Hepatocyte (in vitro differentiated cells): ENCODE results near the gene KDM4B. TPM values are rescaled to one million over a fixed set of nuclear protein-coding genes. Genes with fewer than 3 reads are reported as not detected.

ENCODE experiments used
- DNase-seq: peaks from one replicate; pipeline ENCODE4 v3.0.0-alpha.2; 2016; ENCODE audit warnings: low spot score
- H2AFZ ChIP-seq: fragments of 200-600 bp; sonication (generic); 2 replicates; pipeline ENCODE4 v1.6.0; 2016; ENCODE audit warnings: antibody characterized with exemption, mild to moderate bottlenecking
- H3K27ac ChIP-seq: fragments of 200-600 bp; sonication (generic); 2 replicates; pipeline ENCODE4 v1.5.1; 2016; ENCODE audit warnings: mild to moderate bottlenecking
- H3K27me3 ChIP-seq: fragments of 200-600 bp; sonication (generic); 2 replicates; pipeline ENCODE4 v1.6.1; 2016
- H3K36me3 ChIP-seq: fragments of 200-600 bp; sonication (generic); replicated peaks from 2 replicates; pipeline ENCODE4 v1.5.1; 2016; ENCODE audit warnings: low read depth; ENCODE audit not compliant: insufficient read depth
- H3K4me1 ChIP-seq: fragments of 200-600 bp; sonication (generic); 2 replicates; pipeline ENCODE4 v1.5.1; 2016; ENCODE audit warnings: mild to moderate bottlenecking, moderate library complexity; ENCODE audit not compliant: insufficient read depth
- H3K4me2 ChIP-seq: fragments of 200-600 bp; sonication (generic); 2 replicates; pipeline ENCODE4 v1.6.0; 2016
- H3K4me3 ChIP-seq: fragments of 200-600 bp; sonication (generic); 2 replicates; pipeline ENCODE4 v1.5.1; 2016; ENCODE audit warnings: mild to moderate bottlenecking
- H3K79me2 ChIP-seq: fragments of 200-600 bp; sonication (generic); 2 replicates; pipeline ENCODE4 v1.6.0; 2017; ENCODE audit warnings: mild to moderate bottlenecking
- H3K9me2 ChIP-seq: fragments of 200-600 bp; sonication (generic); replicated peaks from 2 replicates; pipeline ENCODE4 v1.6.0; 2017; ENCODE audit warnings: mild to moderate bottlenecking; ENCODE audit not compliant: insufficient read depth
- H3K9me3 ChIP-seq: fragments of 200-600 bp; sonication (generic); 2 replicates; pipeline ENCODE4 v1.5.1; 2016; ENCODE audit warnings: low read depth, mild to moderate bottlenecking
- H4K20me1 ChIP-seq: fragments of 200-600 bp; sonication (generic); 2 replicates; pipeline ENCODE4 v1.6.0; 2016; ENCODE audit warnings: mild to moderate bottlenecking; ENCODE audit not compliant: insufficient read depth, poor library complexity, severe bottlenecking
- CTCF ChIP-seq: fragments of 200-600 bp; sonication (generic); IDR thresholded peaks from 2 replicates; pipeline ENCODE4 v1.5.1; 2016; ENCODE audit warnings: antibody characterized with exemption, mild to moderate bottlenecking; ENCODE audit not compliant: poor library complexity
- EZH2 ChIP-seq: fragments of 200-600 bp; sonication (generic); IDR thresholded peaks from 2 replicates; pipeline ENCODE4 v1.6.1; 2016; ENCODE audit warnings: antibody characterized with exemption, mild to moderate bottlenecking, borderline replicate concordance
- EZH2phosphoT487 ChIP-seq: fragments of 200-600 bp; sonication (generic); IDR thresholded peaks from one replicate; pipeline ENCODE4 v1.6.1; 2018; ENCODE audit warnings: antibody characterized with exemption, mild to moderate bottlenecking, low read depth, moderate library complexity; ENCODE audit not compliant: unreplicated experiment, severe bottlenecking
- WGBS: methylation state at CpG from one replicate; pipeline ENCODE4 v1.1.6; 2016; ENCODE audit warnings: low lambda C conversion rate; ENCODE audit errors: missing lambda C conversion rate; 5-methylcytosine and 5-hydroxymethylcytosine counted together
- polyA plus RNA-seq: library from polyadenylated mRNA; unstranded; fragments of >200 nt; fragmentation: Nextera tagmentation; extraction: Ambion mirVana; gene quantifications from 2 replicates; pipeline ENCODE4 v1.2.1, GENCODE V29; 2016
- total RNA-seq: library from RNA; depleted of rRNA; stranded (reverse); fragments of >200 nt; gene quantifications from 2 replicates; pipeline ENCODE4 v1.2.3, GENCODE V29; 2014

The KDM4B gene
- total and polyA plus RNA-seq, 2 experiments from 2014 or later: 22.2 to 29.6 TPM

- Histone ChIP-seq H2AFZ (no peak overlapping the region), H3K27ac (no peak overlapping the region), H3K9me2 (no peaks in the 10 kb centered on the region), H3K36me3 (no peaks in the 10 kb centered on the region), H3K4me2 (no peak overlapping the region), H3K9me3 (no peaks in the 10 kb centered on the region), H4K20me1 (no peaks in the 10 kb centered on the region), H3K27me3 (no peaks in the 10 kb centered on the region), H3K4me1 (no peaks in the 10 kb centered on the region), H3K4me3 (no peak overlapping the region), H3K79me2 (no peaks in the 10 kb centered on the region)
- no peak for DNase-seq
- TF ChIP-seq EZH2: no peak
- no peak for TF ChIP-seq CTCF
- no peak for TF ChIP-seq EZH2phosphoT487
- WGBS: 94% methylated on average over 8 of the region's 8 CpGs
These were observed 10.9 kb upstream of the KDM4B start for GRCh38 chr19:4957981-4958380.

- no peaks in the 10 kb centered on the region for H3K4me1 ChIP-seq
- no peaks in the 10 kb centered on the region for H3K79me2 ChIP-seq
- H4K20me1 ChIP-seq: no peaks in the 10 kb centered on the region
- no peak for TF ChIP-seq EZH2phosphoT487
- TF ChIP-seq CTCF: no peak
- no peak for TF ChIP-seq EZH2
- no peaks in the 10 kb centered on the region for H3K9me2 ChIP-seq
- H3K27me3 ChIP-seq: no peaks in the 10 kb centered on the region
- no peak overlapping the region for H3K4me2 ChIP-seq
- 96% methylated on average over 7 of the region's 7 CpGs for WGBS
- H3K9me3 ChIP-seq: no peaks in the 10 kb centered on the region
- H3K4me3 ChIP-seq: no peak overlapping the region
- H2AFZ ChIP-seq: no peak overlapping the region
- no peak overlapping the region for H3K27ac ChIP-seq
- no peaks in the 10 kb centered on the region for H3K36me3 ChIP-seq
- no peak for DNase-seq
These were observed 6.8 kb upstream of the KDM4B start for GRCh38 chr19:4962085-4962619.

- Histone ChIP-seq H4K20me1 (peaks cover 5% of the 10 kb centered on the region), H2AFZ (no peak overlapping the region), H3K4me3 (no peak overlapping the region), H3K4me2 (no peak overlapping the region), H3K27me3 (no peaks in the 10 kb centered on the region), H3K27ac (no peak overlapping the region), H3K4me1 (peaks cover 4% of the 10 kb centered on the region), H3K9me3 (no peaks in the 10 kb centered on the region), H3K9me2 (no peaks in the 10 kb centered on the region), H3K79me2 (peaks cover 7% of the 10 kb centered on the region), H3K36me3 (no peaks in the 10 kb centered on the region)
- no peak for DNase-seq
- WGBS: 96% methylated on average over 6 of the region's 6 CpGs
- no peak for TF ChIP-seq CTCF
These were observed 3.9 kb upstream of the KDM4B start for GRCh38 chr19:4965061-4965460.

GRCh38 chr19:4966591-4966990 is 2.3 kb upstream of the KDM4B start:
- TF ChIP-seq CTCF (no peak), EZH2 (no peak), EZH2phosphoT487 (no peak)
- Histone ChIP-seq H3K27ac (no peak overlapping the region), H3K79me2 (peaks cover 21% of the 10 kb centered on the region)

More at GRCh38 chr19:4966591-4966990, 2.3 kb upstream of the KDM4B start:
- Histone ChIP-seq H3K36me3 (no peaks in the 10 kb centered on the region), H4K20me1 (peaks cover 20% of the 10 kb centered on the region), H3K4me3 (no peak overlapping the region), H3K4me1 (peaks cover 13% of the 10 kb centered on the region), H3K9me3 (no peaks in the 10 kb centered on the region), H3K4me2 (no peak overlapping the region), H3K27me3 (no peaks in the 10 kb centered on the region), H3K9me2 (no peaks in the 10 kb centered on the region), H2AFZ (no peak overlapping the region)
- no peak for DNase-seq
- WGBS: 91% methylated on average over 6 of the region's 6 CpGs
